ENCODE data around the gene CA6. TPM values are rescaled to one million over a fixed set of nuclear protein-coding genes. Genes with fewer than 3 reads are reported as not detected.
"Not testable (repeated sequence)": the region's sequence is repeated elsewhere in the genome, so short reads cannot be mapped to it uniquely, and the experiment has no call there.

Gene CA6
- total and polyA plus RNA-seq, 10 donors: 0.11 to 1.5 (median 0.13) TPM; not detected in 6

DNA sequence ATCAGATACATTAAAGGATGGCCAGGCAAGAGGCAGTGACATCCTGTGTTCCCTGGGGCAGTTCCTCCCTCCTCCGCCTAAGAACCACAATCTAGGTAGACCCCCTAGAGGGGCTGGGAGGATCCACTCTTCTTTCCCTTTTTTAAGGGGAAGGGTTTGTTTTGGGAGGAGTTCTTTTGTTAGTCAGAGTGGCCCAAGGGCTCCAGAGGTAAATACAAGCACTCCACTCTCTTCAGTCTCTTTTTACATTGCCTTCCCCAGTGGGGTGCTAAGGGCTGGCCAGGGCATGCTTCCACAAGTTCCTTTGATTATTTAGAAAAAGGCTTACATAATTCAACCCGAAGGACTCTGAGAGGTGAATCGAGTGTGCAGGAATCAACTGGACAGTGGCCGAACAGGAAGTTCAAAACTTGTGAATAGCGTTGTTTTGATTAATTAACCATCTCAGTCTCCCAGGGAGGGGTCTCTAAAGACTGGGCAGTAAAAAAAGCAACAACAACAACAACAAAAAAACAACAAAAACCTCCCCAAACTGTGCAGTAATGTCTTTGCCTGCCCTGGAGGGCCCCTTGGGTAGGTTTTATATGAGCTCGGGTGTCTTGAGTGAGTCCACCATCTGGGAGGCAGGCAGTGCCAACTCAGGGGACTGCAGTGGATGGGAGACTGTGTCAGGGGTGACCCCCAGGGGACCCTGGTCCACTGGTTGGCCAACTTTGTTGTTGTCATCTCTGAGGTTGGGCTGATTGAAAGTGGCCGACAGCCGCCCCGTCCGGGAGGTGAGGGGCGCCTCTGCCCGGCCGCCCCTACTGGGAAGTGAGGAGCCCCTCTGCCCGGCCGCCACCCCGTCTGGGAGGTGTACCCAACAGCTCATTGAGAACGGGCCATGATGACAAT lies 34.0 kb upstream of the CA6 start:
- peaks cover 0 to 5% (median 0%) of the 10 kb centered on the region in 7 donors for H3K27me3 ChIP-seq (replicated peaks in 1 of 7)
- H3K4me1 ChIP-seq: peaks cover 0 to 12% (median 0%) of the 10 kb centered on the region in 6 donors
- H3K36me3 ChIP-seq: no peaks in the 10 kb centered on the region
- H3K4me3 ChIP-seq: no peak overlapping the region
- no peak for DNase-seq
- no peak for TF ChIP-seq POLR2AphosphoS5 (IDR thresholded peaks at IDR 0.05)
- TF ChIP-seq, protein P1, sequence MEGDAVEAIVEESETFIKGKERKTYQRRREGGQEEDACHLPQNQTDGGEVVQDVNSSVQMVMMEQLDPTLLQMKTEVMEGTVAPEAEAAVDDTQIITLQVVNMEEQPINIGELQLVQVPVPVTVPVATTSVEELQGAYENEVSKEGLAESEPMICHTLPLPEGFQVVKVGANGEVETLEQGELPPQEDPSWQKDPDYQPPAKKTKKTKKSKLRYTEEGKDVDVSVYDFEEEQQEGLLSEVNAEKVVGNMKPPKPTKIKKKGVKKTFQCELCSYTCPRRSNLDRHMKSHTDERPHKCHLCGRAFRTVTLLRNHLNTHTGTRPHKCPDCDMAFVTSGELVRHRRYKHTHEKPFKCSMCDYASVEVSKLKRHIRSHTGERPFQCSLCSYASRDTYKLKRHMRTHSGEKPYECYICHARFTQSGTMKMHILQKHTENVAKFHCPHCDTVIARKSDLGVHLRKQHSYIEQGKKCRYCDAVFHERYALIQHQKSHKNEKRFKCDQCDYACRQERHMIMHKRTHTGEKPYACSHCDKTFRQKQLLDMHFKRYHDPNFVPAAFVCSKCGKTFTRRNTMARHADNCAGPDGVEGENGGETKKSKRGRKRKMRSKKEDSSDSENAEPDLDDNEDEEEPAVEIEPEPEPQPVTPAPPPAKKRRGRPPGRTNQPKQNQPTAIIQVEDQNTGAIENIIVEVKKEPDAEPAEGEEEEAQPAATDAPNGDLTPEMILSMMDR (IDR thresholded peaks at IDR 0.05 in 8 of 11, conservative IDR thresholded peaks at IDR 0.05 in 3 of 11): no peak
- TF ChIP-seq POLR2A (IDR thresholded peaks at IDR 0.05): no peak
- H3K27ac ChIP-seq: no peak overlapping the region
- H3K9me3 ChIP-seq: no peaks in the 10 kb centered on the region
- WGBS, 5 donors: 64 to 92% (median 79%) methylated on average over 6 to 16 of the region's 17 CpGs
- intact Hi-C loops (cut with DNase I; ENCODE audit: low total_unique reads): no loop called here

DNA sequence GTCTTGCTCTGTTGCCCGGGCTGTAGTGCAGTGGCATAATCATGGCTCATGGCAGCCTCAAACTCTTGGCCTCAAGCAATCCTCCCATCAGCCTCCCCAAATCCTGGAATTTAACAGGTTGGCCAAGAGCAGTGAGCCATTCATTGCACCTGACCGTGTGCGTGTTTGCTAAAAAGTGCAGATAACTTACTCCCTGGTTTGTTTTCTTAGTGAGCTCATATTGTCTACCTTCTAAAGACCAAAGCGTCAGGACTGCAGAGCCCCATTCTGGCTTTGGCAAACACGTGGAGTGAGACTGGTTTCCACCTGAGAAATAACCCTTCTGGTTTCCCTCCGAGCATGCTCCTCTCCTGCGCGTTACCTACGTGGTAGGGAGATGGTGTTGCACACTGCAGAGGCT lies 32.2 kb upstream of the CA6 start:
- no peak for DNase-seq
- Histone ChIP-seq H3K27me3 (replicated peaks in 1 of 7) (peaks cover 0 to 5% (median 0%) of the 10 kb centered on the region in 7 donors), H3K27ac (no peak overlapping the region), H3K4me3 (no peak overlapping the region), H3K9me3 (no peaks in the 10 kb centered on the region), H3K36me3 (no peaks in the 10 kb centered on the region), H3K4me1 (peaks cover 0 to 19% (median 6%) of the 10 kb centered on the region in 6 donors)
- intact Hi-C loops (cut with DNase I; ENCODE audit: low total_unique reads): no loop called here
- TF ChIP-seq, protein P1 (IDR thresholded peaks at IDR 0.05 in 8 of 11, conservative IDR thresholded peaks at IDR 0.05 in 3 of 11): no peak
- TF ChIP-seq POLR2AphosphoS5 (IDR thresholded peaks at IDR 0.05) (no peak), POLR2A (IDR thresholded peaks at IDR 0.05) (no peak)
- 80 to 96% (median 85%) methylated on average over 9 of the region's 9 CpGs for WGBS, 5 donors

DNA sequence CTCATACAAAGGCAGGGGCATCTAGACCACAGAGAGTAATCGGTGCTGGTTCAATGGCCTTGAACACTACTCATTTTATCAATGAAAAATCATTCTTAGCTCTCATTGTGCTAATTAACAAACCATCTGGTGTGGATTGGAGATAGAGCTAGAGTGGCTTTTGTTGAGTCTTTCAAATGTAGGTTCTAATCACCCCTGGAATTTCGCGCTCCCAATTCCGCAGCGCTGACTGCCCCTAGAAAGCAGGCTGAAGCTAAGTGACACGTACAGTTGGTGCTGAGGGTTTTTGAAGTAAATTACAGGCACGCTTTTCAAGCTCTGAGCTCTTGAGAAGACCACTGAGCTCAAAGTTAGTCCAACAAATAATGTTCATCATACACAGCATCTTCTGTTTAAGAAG lies 31.2 kb upstream of the CA6 start:
- DNase-seq: no peak
- no peaks in the 10 kb centered on the region for H3K36me3 ChIP-seq
- H3K27me3 ChIP-seq (replicated peaks in 1 of 7): peaks cover 0 to 5% (median 0%) of the 10 kb centered on the region in 7 donors
- WGBS, 5 donors: 94 to 98% (median 94%) methylated on average over 7 of the region's 7 CpGs
- intact Hi-C loops (cut with DNase I; ENCODE audit: low total_unique reads): no loop called here
- TF ChIP-seq, protein P1 (IDR thresholded peaks at IDR 0.05 in 8 of 11, conservative IDR thresholded peaks at IDR 0.05 in 3 of 11): no peak
- TF ChIP-seq POLR2AphosphoS5 (IDR thresholded peaks at IDR 0.05): no peak
- no peak for TF ChIP-seq POLR2A (IDR thresholded peaks at IDR 0.05)
- no peak overlapping the region for H3K4me3 ChIP-seq
- H3K4me1 ChIP-seq: peaks cover 0 to 20% (median 6%) of the 10 kb centered on the region in 6 donors
- H3K9me3 ChIP-seq: no peaks in the 10 kb centered on the region
- no peak overlapping the region for H3K27ac ChIP-seq

DNA sequence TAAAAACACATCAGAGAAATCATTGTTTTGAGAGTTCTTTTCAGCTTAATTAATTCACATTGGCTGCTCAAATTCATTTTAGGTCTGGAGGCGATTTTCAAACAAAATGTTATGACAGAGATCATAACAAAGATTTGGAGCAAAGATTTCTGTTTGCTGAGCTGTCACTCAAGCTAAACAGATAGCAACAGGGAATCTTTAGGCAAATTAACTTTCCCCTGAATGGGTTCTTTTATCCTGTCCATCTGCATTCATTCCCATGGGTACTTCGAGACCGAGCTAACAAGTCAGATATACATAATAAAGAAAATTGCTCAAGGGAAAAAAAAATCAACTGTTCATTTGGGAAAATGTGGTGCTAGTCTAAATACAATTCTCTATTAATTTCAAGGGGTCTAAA lies 30.2 kb upstream of the CA6 start:
- no peaks in the 10 kb centered on the region for H3K9me3 ChIP-seq
- no peak for DNase-seq
- no peaks in the 10 kb centered on the region for H3K36me3 ChIP-seq
- intact Hi-C loops (cut with DNase I; ENCODE audit: low total_unique reads): no loop called here
- H3K4me3 ChIP-seq: no peak overlapping the region
- WGBS, 5 donors: 72 to 85% (median 74%) methylated on average over 3 of the region's 3 CpGs
- TF ChIP-seq POLR2A (IDR thresholded peaks at IDR 0.05) (no peak), POLR2AphosphoS5 (IDR thresholded peaks at IDR 0.05) (no peak)
- TF ChIP-seq, protein P1 (IDR thresholded peaks at IDR 0.05 in 8 of 11, conservative IDR thresholded peaks at IDR 0.05 in 3 of 11): no peak
- H3K27me3 ChIP-seq (replicated peaks in 1 of 7): peaks cover 0 to 5% (median 0%) of the 10 kb centered on the region in 7 donors
- no peak overlapping the region for H3K27ac ChIP-seq
- peaks cover 0 to 17% (median 6%) of the 10 kb centered on the region in 6 donors for H3K4me1 ChIP-seq

DNA sequence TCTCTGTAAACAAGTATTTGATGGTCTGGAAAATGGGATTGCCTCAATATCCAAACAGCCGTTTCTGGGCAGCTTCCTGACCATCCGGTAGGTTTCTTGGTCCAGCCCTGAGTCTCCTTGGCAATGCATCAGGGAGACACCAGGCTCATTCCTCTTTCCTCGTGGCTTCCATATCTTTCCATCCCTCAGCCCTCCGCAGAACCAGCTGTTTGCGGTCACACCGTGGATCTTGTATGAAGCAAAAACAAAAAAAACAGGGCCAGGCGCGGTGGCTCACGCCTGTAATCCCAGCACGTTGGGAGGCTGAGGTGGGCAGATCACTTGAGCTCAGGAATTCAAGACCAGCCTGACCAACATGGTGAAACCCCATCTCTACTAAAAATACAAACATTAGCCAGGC lies 28.1 kb upstream of the CA6 start:
- intact Hi-C loops (cut with DNase I; ENCODE audit: low total_unique reads); DNase-seq: not testable (repeated sequence)
- WGBS, 5 donors: 73 to 87% (median 82%) methylated on average over 6 to 10 of the region's 10 CpGs

More for the DNA sequence above, 28.1 kb upstream of the CA6 start:
- H3K36me3 ChIP-seq; H3K27me3 ChIP-seq (replicated peaks in 1 of 7); H3K27ac ChIP-seq; H3K4me3 ChIP-seq; H3K9me3 ChIP-seq; H3K4me1 ChIP-seq: not testable (repeated sequence)
